GM12875 (cell line): Measurements from ENCODE around the gene GATAD2A.
A peak's percentile ranks its signal among the peaks of the same experiment; 100 is the strongest.

Experiments
- H3K4me3 ChIP-seq: one replicate; pipeline ENCODE4 v1.5.1; 2011; ENCODE audit warnings: low read depth, low read length, control low read depth
- CTCF ChIP-seq: IDR thresholded peaks from 2 replicates; pipeline ENCODE4 v1.5.1; 2011; ENCODE audit warnings: low read depth, mild to moderate bottlenecking, control low read depth, inconsistent platforms, low read length, moderate library complexity, borderline replicate concordance; ENCODE audit not compliant: insufficient read depth

GATAD2A gene

DNA sequence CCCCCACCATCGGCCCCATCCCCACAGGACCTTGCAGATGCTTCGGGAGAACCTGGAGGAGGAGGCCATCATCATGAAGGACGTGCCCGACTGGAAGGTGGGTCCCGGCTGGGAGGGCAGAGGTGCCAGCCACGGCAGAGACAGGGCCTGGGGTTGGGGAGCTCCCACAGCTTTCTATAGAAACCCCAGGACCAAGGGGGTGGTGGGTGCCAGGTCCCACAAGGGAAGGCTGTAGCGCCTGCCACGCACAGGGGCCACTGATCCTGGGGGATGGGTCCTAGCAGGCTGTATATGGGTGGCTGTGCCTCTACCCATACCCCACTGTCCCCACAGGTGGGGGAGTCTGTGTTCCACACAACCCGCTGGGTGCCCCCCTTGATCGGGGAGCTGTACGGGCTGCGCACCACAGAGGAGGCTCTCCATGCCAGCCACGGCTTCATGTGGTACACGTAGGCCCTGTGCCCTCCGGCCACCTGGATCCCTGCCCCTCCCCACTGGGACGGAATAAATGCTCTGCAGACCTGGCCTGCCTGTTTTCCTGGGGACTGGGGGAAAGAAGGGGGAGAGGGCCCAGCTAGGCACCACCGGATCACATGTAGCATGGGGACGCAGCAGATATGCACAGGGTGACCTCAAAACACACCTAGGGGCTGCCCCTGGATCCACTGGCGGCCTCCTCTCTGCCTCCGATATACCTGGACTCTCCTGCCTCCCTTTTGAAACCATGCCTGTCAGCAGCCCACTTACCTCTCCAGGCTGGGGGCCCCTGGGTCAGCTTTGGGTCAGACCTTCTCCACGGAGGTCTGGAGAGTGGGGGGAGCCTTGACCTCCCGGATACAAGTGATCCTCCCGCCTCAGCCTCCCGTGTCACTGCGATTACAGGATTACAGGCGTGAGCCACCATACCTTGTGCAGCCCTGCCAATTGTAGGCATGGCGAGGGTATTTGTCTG lies 122.5 kb downstream of the GATAD2A start:
- no peak for TF ChIP-seq CTCF
- no peak overlapping the region for H3K4me3 ChIP-seq

- no peak within 1 kb of the TSS for H3K4me3 ChIP-seq
Observed at GRCh38 chr19:19528721-19529490, 123.4 kb downstream of the GATAD2A start, which contains the start of gene YJEFN3. Gene YJEFN3 (plus strand): TSS chr19:19528911. CDS start chr19:19528933, 22 bp downstream.

GRCh38 chr19:19529783-19530422 lies 124.4 kb downstream of the GATAD2A start:
- no peak for TF ChIP-seq CTCF
- H3K4me3 ChIP-seq: no peak overlapping the region

More at GRCh38 chr19:19528721-19529490, 123.4 kb downstream of the GATAD2A start, which contains the start of gene YJEFN3:
- TF ChIP-seq CTCF: no peak

- H3K4me3 ChIP-seq: no peak overlapping the region
- TF ChIP-seq CTCF: no peak
Observed at GRCh38 chr19:19530423-19530804, 124.9 kb downstream of the GATAD2A start.

DNA sequence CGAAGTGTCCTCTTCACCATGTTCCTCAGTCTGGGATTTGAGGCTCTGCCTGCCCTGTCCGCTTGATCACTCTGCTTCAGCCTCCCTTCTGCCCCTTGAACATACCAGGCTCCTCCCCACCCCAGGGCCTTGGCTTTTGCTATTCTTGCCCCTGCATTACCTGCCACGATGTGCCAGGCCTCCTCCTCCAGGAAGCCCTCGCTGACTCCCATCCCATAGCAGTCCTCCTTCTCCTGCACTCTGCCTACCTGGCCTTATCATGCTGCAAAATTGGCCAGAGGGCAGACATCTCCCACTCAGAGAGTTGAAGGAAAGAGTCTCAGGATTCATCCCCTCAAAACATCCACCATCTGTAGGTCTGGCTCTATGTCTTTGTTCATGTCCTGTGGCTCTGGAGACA lies 125.4 kb downstream of the GATAD2A start:
- no peak for TF ChIP-seq CTCF
- H3K4me3 ChIP-seq: no peak overlapping the region

GRCh38 chr19:19531951-19532805 lies 126.7 kb downstream of the GATAD2A start:
- peak; percentile 98 for TF ChIP-seq CTCF
- H3K4me3 ChIP-seq: no peak overlapping the region
